Iris pigment epithelial cell (primary cell): ENCODE measurements around the gene SLC34A2.

Experiments
- DNase-seq: peaks from one replicate; pipeline ENCODE4 v3.0.0-alpha.2; 2011; ENCODE audit warnings: low read depth

SLC34A2 gene

DNA sequence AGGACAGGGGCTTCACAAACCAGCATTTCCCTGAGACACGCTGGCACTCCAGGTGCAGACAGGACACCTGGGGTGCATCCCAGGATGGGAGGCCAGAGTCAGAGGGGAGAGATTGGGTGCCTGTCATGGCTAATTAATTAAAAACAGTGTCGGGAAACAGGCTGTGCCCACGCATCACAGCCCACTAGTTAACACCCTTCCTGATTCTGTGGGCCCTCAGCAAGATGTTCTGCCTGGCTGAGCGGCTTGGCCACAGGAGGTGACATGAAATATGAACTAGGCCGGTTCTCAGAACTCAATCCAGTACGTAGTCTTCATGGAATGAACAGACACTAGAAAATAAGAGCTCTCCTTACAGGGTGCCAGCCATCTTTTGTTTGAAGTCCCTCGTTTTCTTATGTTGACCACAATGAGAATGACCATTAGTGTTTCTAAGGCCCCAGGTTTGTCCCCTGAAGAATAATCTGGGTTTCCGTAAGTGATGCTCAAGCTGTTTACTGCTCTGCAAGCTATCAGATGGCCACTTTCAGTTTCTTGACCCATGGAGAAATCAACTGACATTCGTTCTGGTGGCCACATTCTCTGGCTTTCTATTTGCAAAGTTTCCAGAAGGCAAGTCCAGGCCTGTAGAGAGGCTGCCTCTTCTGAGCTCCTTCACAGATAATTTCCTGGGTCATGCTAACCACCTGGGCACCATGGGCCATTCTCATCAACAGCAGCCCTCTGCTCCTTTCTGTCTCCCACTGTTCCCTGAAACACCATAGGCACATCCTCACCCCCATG is 72.3 kb downstream of the SLC34A2 start:
- DNase-seq: no peak
